HG03039 (cell line): Measurements from ENCODE around the gene RARA.
"Not testable (repeated sequence)": the region's sequence is repeated elsewhere in the genome, so short reads cannot be mapped to it uniquely, and the experiment has no call there.

Source experiments
- ATAC-seq: cut with Tn5 transposase; IDR thresholded peaks from one replicate; pipeline ENCODE4 v1.9.1; 2021; ENCODE audit warnings: mild to moderate bottlenecking, moderate library complexity; ENCODE audit not compliant: unreplicated experiment

RARA gene

GRCh38 chr17:40297511-40297910 lies 11.5 kb upstream of the RARA start:
- no peak for ATAC-seq

- no peak for ATAC-seq
These were observed 10.3 kb upstream of the RARA start for GRCh38 chr17:40298726-40299125.

GRCh38 chr17:40299159-40299757 lies 9.7 kb upstream of the RARA start:
- ATAC-seq: not testable (repeated sequence)

- ATAC-seq: no peak
These were observed 7.7 kb upstream of the RARA start for GRCh38 chr17:40301315-40301714.

- ATAC-seq: no peak
These were observed 5.8 kb upstream of the RARA start for GRCh38 chr17:40303009-40303657.

GRCh38 chr17:40303708-40304551 lies 5.0 kb upstream of the RARA start:
- ATAC-seq: no peak

- ATAC-seq: not testable (repeated sequence)
These were observed 4.5 kb upstream of the RARA start for GRCh38 chr17:40304552-40304863.

GRCh38 chr17:40304866-40305265 lies 4.1 kb upstream of the RARA start:
- ATAC-seq: not testable (repeated sequence)

GRCh38 chr17:40306395-40306794 lies 2.6 kb upstream of the RARA start:
- ATAC-seq: no peak

- no peak for ATAC-seq
These were observed 1.8 kb upstream of the RARA start for GRCh38 chr17:40307001-40307730.

GRCh38 chr17:40307740-40308239 lies 1.2 kb upstream of the RARA start:
- no peak for ATAC-seq

- no peak for ATAC-seq
These were observed 1.1 kb downstream of the RARA start for GRCh38 chr17:40309949-40310510.

GRCh38 chr17:40310882-40311391 lies 2.0 kb downstream of the RARA start:
- no peak for ATAC-seq

- ATAC-seq: no peak
These were observed 2.6 kb downstream of the RARA start for GRCh38 chr17:40311575-40311974.

- ATAC-seq: no peak
These were observed 3.3 kb downstream of the RARA start for GRCh38 chr17:40312131-40312731.

GRCh38 chr17:40312893-40313667 lies 4.1 kb downstream of the RARA start:
- no peak for ATAC-seq

GRCh38 chr17:40313668-40314583 lies 4.9 kb downstream of the RARA start:
- ATAC-seq: no peak

- ATAC-seq: no peak
These were observed 5.6 kb downstream of the RARA start for GRCh38 chr17:40314584-40314956.

- ATAC-seq: no peak
These were observed 6.2 kb downstream of the RARA start for GRCh38 chr17:40315206-40315605.
